NT2/D1 (cell line): ENCODE data around the gene CAVIN2.

ENCODE experiments used
- SUZ12 ChIP-seq: IDR thresholded peaks from 2 replicates; pipeline ENCODE4 v1.6.1; 2011; ENCODE audit not compliant: insufficient read length, insufficient read depth; ENCODE audit errors: extremely low read depth
- YY1 ChIP-seq: IDR thresholded peaks from 2 replicates; pipeline ENCODE4 v1.6.1; 2011; ENCODE audit not compliant: insufficient read length, insufficient read depth
- ZNF274 ChIP-seq: IDR thresholded peaks from 2 replicates; pipeline ENCODE4 v1.6.1; 2011; ENCODE audit warnings: mild to moderate bottlenecking, low read depth, low read length

- TF ChIP-seq ZNF274, result no peak
- no peak for TF ChIP-seq YY1
- no peak for TF ChIP-seq SUZ12
Observed at GRCh38 chr2:191818725-191819350, 28.1 kb downstream of the CAVIN2 start.
